ENCODE results near the gene VEPH1.

DNA sequence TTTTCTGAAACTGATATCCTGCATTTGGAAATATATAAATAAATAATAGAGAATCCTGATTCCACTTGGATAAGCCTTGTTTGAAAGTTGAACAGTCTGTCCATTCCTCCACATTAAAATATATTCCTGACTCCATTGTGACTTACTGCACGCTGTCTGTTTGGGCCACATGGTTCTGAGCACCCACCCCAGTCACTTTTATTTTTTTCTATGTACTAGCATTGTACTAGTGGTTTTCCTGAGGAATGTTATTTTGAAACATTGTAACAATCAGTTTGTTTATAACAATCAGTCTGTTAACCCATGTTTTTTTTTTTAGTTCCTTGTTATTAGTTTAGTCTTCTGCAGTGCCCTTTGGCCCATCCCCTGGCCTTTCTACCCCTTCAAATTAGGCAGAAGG is 255.8 kb downstream of the VEPH1 start:
- TF ChIP-seq, protein P1, sequence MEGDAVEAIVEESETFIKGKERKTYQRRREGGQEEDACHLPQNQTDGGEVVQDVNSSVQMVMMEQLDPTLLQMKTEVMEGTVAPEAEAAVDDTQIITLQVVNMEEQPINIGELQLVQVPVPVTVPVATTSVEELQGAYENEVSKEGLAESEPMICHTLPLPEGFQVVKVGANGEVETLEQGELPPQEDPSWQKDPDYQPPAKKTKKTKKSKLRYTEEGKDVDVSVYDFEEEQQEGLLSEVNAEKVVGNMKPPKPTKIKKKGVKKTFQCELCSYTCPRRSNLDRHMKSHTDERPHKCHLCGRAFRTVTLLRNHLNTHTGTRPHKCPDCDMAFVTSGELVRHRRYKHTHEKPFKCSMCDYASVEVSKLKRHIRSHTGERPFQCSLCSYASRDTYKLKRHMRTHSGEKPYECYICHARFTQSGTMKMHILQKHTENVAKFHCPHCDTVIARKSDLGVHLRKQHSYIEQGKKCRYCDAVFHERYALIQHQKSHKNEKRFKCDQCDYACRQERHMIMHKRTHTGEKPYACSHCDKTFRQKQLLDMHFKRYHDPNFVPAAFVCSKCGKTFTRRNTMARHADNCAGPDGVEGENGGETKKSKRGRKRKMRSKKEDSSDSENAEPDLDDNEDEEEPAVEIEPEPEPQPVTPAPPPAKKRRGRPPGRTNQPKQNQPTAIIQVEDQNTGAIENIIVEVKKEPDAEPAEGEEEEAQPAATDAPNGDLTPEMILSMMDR (IDR thresholded peaks at IDR 0.05), result no peak
- no peak for TF ChIP-seq POLR2A (IDR thresholded peaks at IDR 0.05)

Measured in Peyer's patch (tissue), 4 donors.